ENCODE data around the gene CCDC17.
"Not testable (repeated sequence)": the region's sequence is repeated elsewhere in the genome, so short reads cannot be mapped to it uniquely, and the experiment has no call there.

The CCDC17 gene

GRCh38 chr1:45621501-45621836 lies 2.4 kb downstream of the CCDC17 start:
- no peak for DNase-seq

- no peak for DNase-seq
These were observed 3.0 kb downstream of the CCDC17 start for GRCh38 chr1:45620588-45621500.

- no peak for DNase-seq
These were observed 4.5 kb downstream of the CCDC17 start for GRCh38 chr1:45619149-45619921.

- DNase-seq = no peak
These were observed 6.2 kb downstream of the CCDC17 start for GRCh38 chr1:45617618-45618017.

- no peak for DNase-seq
These were observed 8.0 kb downstream of the CCDC17 start for GRCh38 chr1:45615885-45616284.

GRCh38 chr1:45612941-45613579 lies 10.8 kb downstream of the CCDC17 start:
- no peak for DNase-seq

- no peak for DNase-seq
These were observed 13.1 kb downstream of the CCDC17 start for GRCh38 chr1:45610589-45611226.

- DNase-seq = no peak
These were observed 15.4 kb downstream of the CCDC17 start for GRCh38 chr1:45608175-45609156.

- DNase-seq = no peak
These were observed 16.3 kb downstream of the CCDC17 start for GRCh38 chr1:45607404-45608074.

GRCh38 chr1:45604239-45604638 lies 19.6 kb downstream of the CCDC17 start:
- no peak for DNase-seq

GRCh38 chr1:45596765-45597164 lies 27.1 kb downstream of the CCDC17 start:
- DNase-seq = not testable (repeated sequence)

- no peak for DNase-seq
These were observed 29.4 kb downstream of the CCDC17 start for GRCh38 chr1:45594412-45594811.

GRCh38 chr1:45589861-45590260 lies 34.0 kb downstream of the CCDC17 start:
- DNase-seq = no peak

- DNase-seq = no peak
These were observed 37.1 kb downstream of the CCDC17 start for GRCh38 chr1:45586769-45587168.

- DNase-seq = no peak
These were observed 38.3 kb downstream of the CCDC17 start for GRCh38 chr1:45585496-45586075.

- DNase-seq = no peak
These were observed 38.8 kb downstream of the CCDC17 start for GRCh38 chr1:45585110-45585426.

- DNase-seq = peak; percentile 67
These were observed 39.3 kb downstream of the CCDC17 start for GRCh38 chr1:45584351-45585109.

GRCh38 chr1:45583666-45584350 lies 40.0 kb downstream of the CCDC17 start, which contains the start of gene NASP:
Gene NASP, plus strand, starts transcription at chr1:45584041. Its CDS starts 106 bp downstream, at chr1:45584147.
- peak; percentile 62 for DNase-seq

- peak; percentile 96 for DNase-seq
These were observed 40.6 kb downstream of the CCDC17 start for GRCh38 chr1:45583264-45583665.
